GM19351 (cell line): ENCODE measurements around the gene KCNB1.
"Not testable (repeated sequence)": the region's sequence is repeated elsewhere in the genome, so short reads cannot be mapped to it uniquely, and the experiment has no call there.

Source experiments
- ATAC-seq: cut with Tn5 transposase; IDR thresholded peaks from one replicate; pipeline ENCODE4 v1.9.1; 2021; ENCODE audit warnings: mild to moderate bottlenecking, moderate library complexity; ENCODE audit not compliant: unreplicated experiment

Gene KCNB1

GRCh38 chr20:49330701-49331615 lies 151.5 kb downstream of the KCNB1 start:
- no peak for ATAC-seq

GRCh38 chr20:49328790-49329189 lies 153.7 kb downstream of the KCNB1 start:
- no peak for ATAC-seq

- ATAC-seq: no peak
Observed at GRCh38 chr20:49326026-49326425, 156.4 kb downstream of the KCNB1 start.

- no peak for ATAC-seq
Observed at GRCh38 chr20:49324306-49324705, 158.2 kb downstream of the KCNB1 start.

- ATAC-seq: no peak
Observed at GRCh38 chr20:49323622-49324238, 158.7 kb downstream of the KCNB1 start.

- ATAC-seq: no peak
Observed at GRCh38 chr20:49320460-49320859, 162.0 kb downstream of the KCNB1 start.

GRCh38 chr20:49319208-49319809 lies 163.2 kb downstream of the KCNB1 start:
- no peak for ATAC-seq

- no peak for ATAC-seq
Observed at GRCh38 chr20:49318430-49319207, 163.8 kb downstream of the KCNB1 start.

- ATAC-seq: no peak
Observed at GRCh38 chr20:49318091-49318429, 164.4 kb downstream of the KCNB1 start.

GRCh38 chr20:49316704-49317103 lies 165.8 kb downstream of the KCNB1 start:
- ATAC-seq: no peak

GRCh38 chr20:49315580-49315979 lies 166.9 kb downstream of the KCNB1 start:
- no peak for ATAC-seq

GRCh38 chr20:49314052-49314451 lies 168.4 kb downstream of the KCNB1 start:
- not testable (repeated sequence) for ATAC-seq
